Measurements from ENCODE around the gene TSPAN18.

GRCh38 chr11:44872556-44872955 is 145.8 kb downstream of the TSPAN18 start:
- TF ChIP-seq CTCF (IDR thresholded peaks at IDR 0.05; ENCODE audit: low read length) (no peak), EZH2 (optimal IDR thresholded peaks at IDR 0.05; ENCODE audit: low read depth, low read length) (no peak), EZH2phosphoT487 (IDR thresholded peaks at IDR 0.05; ENCODE audit: low read length) (no peak)
